D721Med (cell line): Measurements from ENCODE around the gene POP7.

Experiments used
- DNase-seq: peaks from one replicate; pipeline ENCODE4 v3.0.0; 2011; ENCODE audit warnings: low spot score; ENCODE audit not compliant: insufficient read length
- FAIRE-seq: peaks from 2 replicates; lab custom pipeline; 2011; peaks lifted over from hg19 to GRCh38; lab: Jason Lieb, UNC
- CTCF ChIP-seq: IDR thresholded peaks from 2 replicates; pipeline ENCODE4 v1.5.1; 2012; ENCODE audit warnings: mild to moderate bottlenecking, control low read depth; ENCODE audit not compliant: insufficient read depth; ENCODE audit errors: missing control alignments

Gene POP7

DNA sequence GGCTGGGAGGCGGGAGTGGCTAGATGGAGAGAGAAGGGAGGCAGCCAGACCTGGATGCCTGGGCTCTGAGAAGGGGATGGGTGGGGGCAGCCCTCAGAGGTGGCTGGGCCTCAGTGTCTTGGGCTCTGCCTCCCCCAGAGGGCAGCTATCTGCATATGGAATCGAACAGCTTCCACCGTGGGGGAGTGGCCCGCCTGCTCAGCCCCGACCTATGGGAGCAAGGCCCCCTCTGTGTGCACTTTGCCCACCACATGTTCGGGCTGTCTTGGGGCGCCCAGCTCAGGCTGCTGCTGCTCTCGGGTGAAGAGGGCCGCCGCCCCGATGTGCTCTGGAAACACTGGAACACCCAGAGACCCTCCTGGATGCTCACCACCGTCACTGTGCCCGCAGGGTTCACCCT lies 30.8 kb downstream of the POP7 start:
- FAIRE-seq (no peak), DNase-seq (no peak)
- no peak for TF ChIP-seq CTCF

DNA sequence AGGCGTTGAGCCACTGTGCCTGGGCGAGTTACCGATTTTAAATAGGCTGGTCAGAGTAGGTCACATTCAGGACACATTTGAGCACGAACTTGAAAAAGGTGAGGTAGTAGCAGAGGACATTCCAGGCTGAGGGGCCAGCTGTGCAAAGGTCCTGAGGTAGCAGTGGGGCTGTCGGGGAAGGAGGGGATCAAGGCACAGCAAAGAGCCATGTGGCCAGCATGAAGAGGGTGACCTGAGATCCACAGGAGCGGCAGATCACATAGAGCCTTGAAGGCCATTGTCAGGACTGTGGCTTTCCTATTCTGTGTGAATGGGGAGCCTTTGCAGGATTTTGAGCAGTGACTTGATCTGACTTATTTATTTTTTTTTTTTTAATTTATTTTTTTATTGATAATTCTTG lies 34.0 kb downstream of the POP7 start:
- TF ChIP-seq CTCF = no peak
- FAIRE-seq (no peak), DNase-seq (no peak)

DNA sequence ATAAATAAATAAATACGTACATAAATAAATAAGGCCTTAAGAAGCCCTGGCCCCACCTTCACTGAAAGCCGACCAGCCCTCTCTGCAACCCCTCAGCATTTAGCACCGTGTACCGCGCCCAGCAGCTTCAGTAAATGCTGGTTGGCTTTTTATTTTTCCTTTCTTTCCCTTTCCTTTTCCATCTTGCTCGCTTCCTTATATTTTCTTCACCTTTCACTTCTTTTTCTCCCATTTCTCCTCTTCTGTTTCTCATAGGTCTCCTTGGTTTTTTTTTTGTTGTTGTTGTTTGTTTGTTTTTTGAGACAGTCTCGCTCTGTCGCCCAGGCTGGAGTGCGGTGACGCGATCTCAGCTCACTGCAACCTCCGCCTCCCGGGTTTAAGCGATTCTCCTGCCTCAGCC lies 38.7 kb downstream of the POP7 start:
- no peak for DNase-seq
- no peak for FAIRE-seq
- TF ChIP-seq CTCF = no peak

DNA sequence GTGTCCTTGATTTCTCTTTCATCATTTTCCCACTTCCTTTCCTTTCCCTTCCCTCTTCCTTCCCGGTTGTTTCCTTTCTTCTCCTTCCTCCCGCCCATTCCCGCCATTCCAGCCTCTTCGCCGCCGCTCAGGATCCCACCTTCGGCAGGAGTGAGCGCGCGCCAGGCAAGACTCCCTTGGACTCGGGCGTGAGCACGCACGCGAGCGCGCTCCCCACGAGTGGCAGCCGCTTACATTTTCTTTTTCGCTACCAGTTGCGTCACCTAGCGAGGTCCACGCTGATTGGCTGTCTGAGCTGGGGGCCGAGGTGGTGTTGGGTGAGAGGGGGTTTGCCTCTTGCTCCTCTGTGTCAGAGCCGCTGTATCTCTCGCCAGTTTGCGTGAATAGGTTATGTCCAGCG lies 39.3 kb downstream of the POP7 start:
- TF ChIP-seq CTCF = no peak
- no peak for FAIRE-seq
- no peak for DNase-seq

- FAIRE-seq = no peak
- DNase-seq = no peak
Observed at GRCh38 chr7:100752994-100753393, 47.1 kb downstream of the POP7 start.

GRCh38 chr7:100753750-100754149 lies 47.8 kb downstream of the POP7 start:
- TF ChIP-seq CTCF = no peak
- no peak for FAIRE-seq
- no peak for DNase-seq

More at GRCh38 chr7:100752994-100753393, 47.1 kb downstream of the POP7 start:
- no peak for TF ChIP-seq CTCF
